Esophagus squamous epithelium (tissue), 4 donors: ENCODE measurements around the gene KRT7.

Source experiments
- CTCF ChIP-seq, 6 experiments: fragments of 450-650 bp in 4 of 6; fragments of 200-600 bp in 2 of 6; sonication (generic) in 2 of 6; IDR thresholded peaks; one replicate each; pipeline ENCODE4 v1.5.1; 2016 to 2019; ENCODE audit warnings: antibody characterized with exemption in 6 of 6, mild to moderate bottlenecking in 4 of 6, moderate library complexity in 4 of 6
- POLR2A ChIP-seq, 4 donors: fragments of 450-650 bp; IDR thresholded peaks; one replicate each; pipeline ENCODE4 v1.6.1; 2017; ENCODE audit warnings: antibody characterized with exemption in 4 of 4, mild to moderate bottlenecking in 4 of 4, moderate library complexity in 3 of 4

DNA sequence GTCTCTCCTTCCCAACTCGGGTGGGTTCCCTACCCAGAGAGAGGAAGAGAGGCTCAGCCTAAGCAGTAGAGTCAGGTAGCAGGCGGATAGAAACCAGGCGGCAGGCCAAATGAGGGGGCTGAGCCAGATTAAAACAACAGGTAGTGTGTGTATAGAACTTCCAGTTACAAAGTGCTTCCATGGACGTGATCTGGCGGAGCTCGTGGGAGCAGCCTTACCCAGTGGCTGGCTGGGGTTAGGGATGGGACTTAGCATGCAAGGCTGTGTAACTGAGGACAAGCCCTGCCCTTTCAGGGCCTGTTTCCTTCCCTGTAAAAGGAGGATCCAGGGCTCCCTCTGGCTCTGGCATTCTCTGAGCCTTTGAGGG is 49.5 kb upstream of the KRT7 start:
- no peak for TF ChIP-seq CTCF (IDR thresholded peaks at IDR 0.05)
- no peak for TF ChIP-seq POLR2A (IDR thresholded peaks at IDR 0.05)
